GM18868 (cell line): ENCODE measurements around the gene TGFBR3L.
"Not testable (repeated sequence)": the region's sequence is repeated elsewhere in the genome, so short reads cannot be mapped to it uniquely, and the experiment has no call there.

Experiments
- ATAC-seq: cut with Tn5 transposase; IDR thresholded peaks from one replicate; pipeline ENCODE4 v1.9.1; 2021; ENCODE audit warnings: mild to moderate bottlenecking, moderate library complexity; ENCODE audit not compliant: unreplicated experiment

Gene TGFBR3L

DNA sequence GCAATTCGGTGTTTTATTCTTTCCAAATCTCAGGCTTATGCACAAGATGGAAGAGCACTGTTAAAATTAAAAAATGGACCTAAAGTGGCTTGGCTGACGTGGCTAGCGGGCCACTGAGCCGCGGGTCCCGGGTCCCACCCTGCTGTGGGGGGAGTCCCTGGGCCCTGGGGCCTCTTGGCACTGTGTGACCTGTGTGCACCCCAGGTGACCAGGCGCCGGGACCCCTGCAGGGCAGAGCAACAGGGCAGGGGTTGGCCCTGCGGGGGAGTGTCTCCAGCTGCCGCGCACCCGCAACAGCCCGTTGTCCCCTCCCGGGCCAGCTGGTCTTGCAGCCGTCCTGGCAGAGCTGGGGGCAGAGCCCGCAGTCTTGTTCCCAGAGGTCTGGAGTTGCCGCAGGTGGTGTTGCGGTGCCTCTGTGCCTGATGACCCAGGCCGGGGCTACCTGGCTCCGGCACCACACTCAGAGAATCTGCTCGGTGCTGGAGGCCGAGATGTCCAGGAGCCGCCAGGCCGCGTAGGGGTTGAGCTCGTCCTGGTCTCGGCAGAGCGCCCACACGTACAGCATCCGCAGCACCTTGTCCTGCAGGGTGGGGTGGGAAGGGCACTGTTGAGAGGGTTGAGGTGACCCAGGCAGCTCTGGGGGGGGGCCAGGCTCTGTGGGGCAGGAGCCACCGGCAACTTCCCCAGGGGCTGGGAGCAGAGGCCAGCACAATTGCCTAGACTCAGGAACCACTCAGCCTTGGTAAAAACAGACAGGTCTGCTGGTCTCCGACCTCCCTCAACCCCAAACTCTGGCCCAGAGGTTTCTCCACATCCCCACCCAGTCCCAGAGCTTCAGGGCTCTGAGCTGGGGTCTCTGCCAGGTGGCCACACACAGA, 12.3 kb downstream of the TGFBR3L start:
- no peak for ATAC-seq

DNA sequence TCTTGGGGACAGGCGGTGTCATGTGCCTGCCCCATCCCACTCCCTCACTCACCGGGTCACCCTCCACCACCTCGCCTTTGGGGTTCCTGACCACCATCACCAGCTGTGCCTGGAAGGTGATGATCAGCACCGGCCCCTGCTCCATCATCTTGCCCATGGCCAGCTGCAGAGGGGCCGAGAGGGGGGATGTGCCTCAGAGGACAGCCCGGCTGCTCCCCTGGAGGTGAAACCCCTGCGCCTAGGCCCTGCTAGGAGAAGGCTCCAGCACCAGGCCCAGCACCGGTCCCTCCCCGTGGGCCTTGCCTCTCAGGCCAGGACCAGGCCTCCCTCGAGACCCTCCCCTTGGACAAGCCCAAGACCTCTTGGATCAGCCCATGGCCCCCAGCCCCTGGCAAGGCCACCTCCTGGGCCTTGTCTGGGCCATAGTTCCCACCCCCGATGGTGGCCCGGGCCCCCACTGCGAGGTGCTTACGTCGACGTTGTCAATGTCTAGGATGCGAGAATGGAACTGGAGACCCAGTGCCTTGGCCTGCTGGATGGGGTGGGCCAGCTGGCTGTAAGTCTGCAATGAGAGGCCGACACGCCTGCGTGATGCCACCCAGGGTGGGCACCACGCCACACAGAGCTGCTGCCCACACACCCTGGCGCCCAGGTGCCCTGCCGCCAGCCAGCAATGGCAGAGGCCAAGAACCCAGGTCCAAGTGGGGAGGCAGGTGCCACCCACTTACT, 13.1 kb downstream of the TGFBR3L start:
- ATAC-seq: no peak

DNA sequence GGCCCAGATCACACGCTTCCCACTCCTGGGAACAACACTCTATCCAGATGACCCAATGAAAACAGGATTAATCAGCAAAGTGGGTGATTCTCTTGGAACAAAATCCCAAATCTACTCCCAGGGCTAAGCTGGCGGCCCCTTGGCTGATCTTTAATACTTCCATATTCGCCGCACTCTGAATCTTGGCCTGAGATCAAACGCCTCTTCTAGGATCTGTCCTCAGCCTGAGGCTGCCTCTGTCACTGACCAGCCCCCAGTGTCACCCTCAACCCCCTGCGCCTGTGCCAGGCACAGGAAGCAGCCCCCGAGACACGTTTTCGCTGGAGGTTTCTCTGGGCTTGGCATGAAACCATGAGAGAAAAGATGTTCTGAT, 13.7 kb downstream of the TGFBR3L start:
- ATAC-seq: no peak

DNA sequence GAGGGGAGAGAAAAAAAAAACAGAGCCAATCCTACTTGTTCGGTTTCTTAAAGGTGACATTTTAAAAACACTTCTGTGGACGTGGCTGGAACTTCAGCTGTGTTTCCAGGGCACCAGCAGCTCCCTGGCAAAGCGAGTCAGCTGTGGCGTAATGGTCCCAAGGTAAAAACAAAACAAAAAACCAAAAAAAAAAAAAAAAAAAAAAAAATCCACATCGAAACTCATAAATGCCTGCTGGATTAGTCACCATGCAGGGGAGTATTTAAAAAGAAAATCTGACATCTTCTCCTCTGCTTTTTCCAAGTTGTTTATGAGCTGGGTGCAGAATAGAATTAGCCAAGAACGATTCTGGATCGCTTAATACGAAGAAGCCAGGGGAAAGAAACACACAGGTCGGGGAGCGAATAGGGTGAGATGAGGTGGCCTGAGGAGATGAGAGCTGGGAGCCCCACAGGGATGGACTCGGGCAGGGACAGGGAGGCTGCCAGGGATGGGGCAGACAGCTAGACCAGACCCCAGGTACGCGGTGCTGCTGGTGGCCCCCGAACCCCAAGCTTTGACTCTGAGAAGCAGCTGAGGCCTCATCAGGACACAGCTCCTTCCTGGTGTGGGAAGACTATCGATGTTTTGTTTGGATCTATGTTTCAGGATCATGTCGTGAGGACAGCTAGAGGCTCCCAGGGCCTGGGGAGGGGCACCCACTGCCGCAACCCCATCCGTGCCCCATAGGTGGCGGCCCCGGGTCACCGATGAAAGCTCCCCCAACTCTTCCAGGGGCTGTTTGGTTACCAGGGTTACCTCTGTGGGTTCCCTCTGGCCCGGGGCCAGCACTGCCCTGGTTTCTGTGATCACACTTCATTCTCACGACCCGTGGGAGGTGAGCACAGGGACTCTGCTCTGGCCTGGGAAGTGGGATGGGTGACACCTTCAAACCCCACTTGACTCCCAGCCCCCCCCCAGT, 14.4 kb downstream of the TGFBR3L start:
- no peak for ATAC-seq

DNA sequence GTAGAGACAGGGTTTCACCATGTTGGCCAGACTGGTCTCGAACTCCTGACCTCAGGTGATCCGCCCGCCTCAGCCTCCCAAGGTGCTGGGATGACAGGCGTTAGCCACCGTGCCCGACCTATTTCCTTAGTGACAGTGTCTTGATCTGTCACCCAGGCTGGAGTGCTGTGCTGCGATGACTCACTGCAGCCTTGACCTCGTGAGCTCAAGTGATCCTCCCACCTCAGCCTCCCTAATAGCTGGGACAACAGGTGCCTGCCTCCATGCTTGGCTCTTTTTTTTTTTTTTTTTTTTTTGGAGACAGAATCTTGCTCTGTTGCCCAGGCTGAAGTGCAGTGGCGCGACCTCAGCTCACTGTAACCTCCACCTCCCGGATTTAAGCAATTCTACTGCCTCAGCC, 15.4 kb downstream of the TGFBR3L start:
- not testable (repeated sequence) for ATAC-seq

DNA sequence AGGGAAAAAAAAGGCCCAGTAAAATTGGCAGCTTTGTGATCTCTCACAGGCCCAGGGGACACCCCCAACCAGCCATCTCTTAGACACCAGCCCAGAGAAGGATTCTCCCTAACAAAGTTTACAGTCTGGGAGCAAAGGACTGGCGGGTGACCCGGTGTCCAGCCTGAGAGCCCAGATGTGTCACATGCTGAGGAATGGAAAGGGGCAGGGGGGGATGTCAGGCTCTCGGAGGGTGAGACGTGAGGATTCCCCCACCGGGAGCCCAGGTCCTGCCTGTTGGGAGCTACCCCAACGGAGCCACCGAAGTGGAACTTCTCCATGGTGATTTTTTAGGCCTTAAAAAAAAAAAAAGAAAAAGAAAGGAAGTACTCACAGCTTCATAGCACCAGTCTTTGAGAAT, 16.1 kb downstream of the TGFBR3L start:
- no peak for ATAC-seq

DNA sequence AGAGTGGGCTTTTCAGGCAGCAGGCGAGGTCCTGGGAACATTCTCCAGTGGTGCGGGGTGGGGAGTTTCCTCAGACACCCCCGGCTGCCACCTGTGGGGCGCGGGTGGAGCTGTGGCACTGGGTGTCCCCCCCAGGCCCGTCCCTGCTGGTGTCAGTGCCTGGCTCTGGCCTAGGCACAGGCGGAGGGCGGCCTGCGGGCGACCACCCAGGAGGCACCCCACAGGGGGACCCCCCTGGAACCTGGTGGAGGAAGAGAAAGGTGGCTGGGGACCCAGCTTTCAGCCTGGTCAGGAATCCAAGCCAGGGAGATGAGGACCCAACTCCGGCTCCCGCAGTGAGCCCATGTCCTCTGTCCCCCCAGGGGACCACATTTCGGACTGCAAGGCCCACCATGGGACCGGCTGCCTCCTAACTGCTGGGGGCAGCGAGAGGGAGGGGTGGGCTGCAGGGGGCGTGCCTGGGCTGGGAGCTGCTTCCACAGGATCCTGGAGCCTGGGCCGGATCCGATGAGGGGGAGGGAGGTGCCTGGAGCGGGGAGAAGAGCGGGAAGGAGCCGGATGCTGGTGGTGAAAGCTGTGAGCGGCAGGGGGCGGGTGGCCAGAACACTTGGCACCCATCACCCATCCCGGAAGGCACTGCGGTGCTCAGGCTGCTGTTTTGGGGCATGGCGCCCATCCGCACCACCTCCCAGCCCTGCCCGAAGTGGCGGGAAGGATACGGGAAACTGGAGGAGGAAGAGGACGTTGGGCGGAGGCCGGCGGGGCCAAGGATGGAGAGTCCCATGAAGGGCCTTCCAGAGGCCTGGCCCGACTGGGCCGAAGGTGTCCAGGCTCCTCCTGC, 16.8 kb downstream of the TGFBR3L start:
- ATAC-seq: no peak

DNA sequence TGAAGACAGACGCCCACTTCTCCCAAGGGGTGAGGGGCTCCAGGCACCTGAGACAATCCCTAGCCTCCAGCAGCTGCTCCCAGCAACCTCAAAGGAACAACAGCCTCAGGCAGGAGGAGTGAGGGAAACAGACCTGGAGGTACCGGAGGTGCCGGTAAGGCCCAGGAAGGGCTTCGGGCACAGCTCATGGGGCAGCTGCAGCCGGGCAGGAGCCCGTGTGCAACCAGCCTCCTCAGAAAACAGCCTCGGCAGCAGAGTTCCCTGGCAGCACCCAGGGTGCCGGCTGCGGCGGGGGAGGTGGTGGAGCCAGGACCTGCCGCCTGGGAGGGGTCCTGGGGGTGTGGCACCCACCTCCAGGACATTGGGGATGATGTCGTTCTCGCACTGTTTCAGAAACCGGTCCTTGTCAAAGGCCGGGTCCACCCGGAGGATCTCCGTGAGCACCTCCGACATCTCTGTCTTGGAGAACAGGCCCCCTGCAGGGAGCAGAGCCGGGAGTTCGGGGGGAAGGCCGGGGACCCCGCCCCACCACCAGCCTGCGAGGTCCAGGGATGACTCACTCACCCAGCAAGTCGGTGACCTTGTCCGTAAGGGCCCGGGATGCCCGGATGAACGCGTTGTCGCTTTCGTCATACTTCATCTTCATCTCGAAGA, 17.8 kb downstream of the TGFBR3L start:
- no peak for ATAC-seq

DNA sequence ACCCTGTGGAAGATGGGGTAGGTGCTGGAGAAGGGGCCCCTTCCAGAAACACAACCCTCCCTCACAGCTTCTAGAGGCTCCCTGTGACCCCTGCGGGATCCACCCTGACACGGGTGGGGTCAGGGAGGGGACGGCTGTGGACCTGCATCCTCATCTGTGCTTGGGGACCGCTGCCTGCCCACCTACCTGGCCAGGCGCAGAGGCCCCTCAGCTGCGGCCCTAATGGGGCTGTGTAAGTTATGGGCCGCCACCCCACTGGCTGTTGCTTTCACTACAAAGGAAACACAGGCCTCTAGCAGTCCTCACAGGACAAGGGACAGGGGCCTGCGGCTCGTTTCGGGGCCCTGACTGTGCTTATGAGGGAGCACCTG, 18.3 kb downstream of the TGFBR3L start:
- ATAC-seq: no peak

DNA sequence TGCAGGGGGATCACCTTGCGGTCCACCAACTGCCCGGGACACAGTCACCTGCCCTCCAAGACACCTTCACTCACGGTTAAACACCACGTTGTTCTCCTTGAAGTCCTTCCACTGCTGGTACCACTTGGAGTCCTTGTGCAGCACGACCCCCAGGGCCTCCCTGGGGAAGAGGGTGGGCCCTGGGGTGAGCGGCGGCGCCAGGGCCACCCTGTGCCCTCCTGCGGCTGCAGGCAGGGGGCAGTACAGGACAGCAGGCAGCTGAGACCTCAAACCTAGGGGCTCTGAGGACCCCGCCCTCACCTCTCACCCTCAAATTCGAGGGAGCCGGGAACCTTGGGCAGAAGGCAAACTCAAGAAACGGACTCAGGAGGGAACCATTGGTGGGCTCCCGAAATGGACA, 18.8 kb downstream of the TGFBR3L start:
- ATAC-seq: no peak

DNA sequence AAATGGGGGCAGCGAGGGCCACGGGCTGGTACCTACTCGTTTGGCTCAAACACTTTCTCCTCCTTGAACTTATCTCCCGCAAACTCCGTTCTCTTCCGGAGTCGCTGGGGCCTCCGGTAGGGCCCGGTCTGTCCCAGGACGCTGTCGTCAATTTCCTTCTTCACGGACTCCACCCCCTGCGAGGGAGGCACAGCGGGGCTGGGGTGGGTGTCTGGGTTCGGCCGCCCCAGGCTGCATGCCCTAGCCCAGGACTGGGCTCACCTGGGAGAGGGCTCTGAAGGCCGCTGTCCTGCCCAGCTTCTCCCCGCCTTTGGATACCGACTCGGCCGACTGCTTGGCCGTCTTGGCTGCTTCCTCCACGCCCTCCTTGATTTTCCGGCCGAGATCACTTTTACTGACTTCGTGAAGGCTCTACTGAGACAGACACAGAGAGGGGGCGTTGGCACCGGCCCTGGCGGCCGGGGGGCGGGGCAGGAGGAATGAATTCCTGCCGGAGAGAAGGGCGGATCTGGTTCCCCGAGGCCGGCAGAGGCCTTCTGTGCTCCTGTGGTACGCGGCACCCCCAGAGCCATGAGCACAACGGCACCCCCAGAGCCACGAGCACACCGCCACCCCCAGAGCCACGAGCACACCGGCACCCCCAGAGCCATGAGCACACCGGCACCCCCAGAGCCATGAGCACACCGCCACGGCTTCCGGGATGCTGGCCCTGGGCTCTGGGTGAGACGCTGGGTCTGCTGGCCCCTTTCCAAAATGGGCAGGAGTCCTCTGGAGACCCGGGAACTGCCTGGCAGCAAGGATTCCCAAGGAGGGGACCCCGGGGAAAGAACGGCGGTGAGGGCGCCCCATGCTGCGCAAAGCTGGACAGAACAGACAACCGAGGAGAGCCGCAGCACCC, 19.4 kb downstream of the TGFBR3L start:
- no peak for ATAC-seq

DNA sequence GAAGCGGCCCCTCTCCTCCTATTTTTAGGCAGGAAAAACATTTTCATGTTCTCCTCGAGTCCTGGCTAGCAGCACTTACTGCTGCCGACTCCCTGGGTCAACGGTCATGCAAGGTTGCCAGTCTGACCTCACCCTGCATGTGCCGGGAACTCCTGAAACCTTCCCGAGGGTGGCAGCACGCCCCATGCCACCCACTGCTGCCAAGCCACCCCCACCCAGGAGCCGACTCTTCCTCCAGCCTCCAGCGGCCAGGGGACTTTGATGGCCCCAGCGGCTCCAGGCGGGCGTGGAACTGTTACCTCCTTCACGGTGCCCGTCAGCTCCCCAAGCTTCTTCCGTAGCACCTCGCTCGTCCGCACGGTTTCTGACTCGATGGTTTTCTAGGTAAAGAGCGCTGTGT, 20.1 kb downstream of the TGFBR3L start:
- no peak for ATAC-seq

DNA sequence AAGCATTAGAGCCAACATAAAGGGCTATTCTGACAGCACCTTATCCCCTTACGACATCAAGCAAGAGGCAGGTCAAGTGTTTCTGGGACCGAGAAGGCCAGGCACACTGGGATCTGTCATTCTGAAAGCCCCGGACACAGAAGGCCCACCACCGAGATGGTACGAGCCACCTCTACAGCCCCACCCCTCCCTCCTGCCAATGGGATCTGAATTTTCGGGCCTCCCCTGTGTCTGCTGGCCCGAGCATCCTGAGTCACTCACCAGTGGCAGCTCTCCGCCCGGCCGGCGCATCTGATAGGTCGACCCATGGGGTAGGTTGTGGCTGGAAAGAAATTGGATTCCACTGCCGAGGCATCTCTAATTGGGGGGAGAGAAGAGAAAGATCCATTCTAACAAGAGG, 26.2 kb downstream of the TGFBR3L start:
- ATAC-seq: no peak

DNA sequence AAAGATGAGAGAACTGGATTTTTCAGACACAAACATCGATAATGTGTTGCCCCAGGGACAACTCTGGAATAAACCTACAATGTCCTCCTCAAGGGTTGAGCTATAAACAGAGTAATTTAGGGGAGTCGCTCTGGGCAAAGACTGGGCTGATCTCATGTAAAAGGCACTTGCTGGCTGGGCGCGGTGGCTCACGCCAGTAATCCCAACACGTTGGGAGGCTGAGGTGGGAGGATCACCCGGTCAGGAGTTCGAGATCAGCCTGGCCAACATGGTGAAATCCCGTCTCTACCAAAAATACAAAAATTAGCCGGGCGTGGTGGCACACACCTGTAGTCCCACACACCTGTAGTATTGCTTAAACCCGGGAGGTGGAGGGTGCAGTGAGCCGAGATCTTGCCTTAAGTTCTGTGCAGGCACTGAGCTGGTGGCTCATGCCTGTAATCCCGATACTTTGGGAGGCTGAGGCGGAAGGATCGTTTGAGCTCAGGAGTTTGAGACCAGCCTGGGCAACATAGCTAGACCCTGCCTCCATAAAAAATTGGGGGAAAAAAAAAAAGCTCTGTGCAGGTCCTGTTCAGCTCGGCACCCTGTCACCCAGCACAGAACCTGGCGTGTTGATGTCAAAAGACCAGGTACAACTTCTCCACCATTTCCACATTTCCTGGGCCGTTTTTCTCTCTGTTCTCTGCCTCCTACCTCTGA, 27.4 kb downstream of the TGFBR3L start:
- no peak for ATAC-seq

DNA sequence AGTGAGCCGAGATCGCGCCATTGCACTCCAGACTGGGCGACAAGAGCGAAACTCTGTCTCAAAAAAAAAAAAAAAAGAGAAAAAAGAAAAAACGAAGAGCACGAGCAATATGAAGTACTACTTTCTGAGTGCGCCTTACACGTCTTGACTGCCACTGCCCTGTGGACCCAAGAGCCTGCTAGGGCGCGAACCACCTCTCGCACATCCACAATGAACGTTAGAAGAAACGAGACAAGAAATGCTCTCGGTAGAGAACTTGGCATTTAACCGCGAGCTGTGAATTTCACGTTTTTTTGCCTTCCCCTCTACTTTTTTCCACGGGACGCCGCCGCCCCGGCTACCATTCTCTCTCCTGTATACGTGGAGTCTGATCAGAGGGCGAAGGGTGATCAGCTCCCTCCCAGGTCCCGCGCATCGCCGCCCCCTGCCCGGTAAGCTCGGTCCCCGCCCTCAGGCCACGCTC, 28.4 kb downstream of the TGFBR3L start:
- peak; percentile 7 for ATAC-seq

DNA sequence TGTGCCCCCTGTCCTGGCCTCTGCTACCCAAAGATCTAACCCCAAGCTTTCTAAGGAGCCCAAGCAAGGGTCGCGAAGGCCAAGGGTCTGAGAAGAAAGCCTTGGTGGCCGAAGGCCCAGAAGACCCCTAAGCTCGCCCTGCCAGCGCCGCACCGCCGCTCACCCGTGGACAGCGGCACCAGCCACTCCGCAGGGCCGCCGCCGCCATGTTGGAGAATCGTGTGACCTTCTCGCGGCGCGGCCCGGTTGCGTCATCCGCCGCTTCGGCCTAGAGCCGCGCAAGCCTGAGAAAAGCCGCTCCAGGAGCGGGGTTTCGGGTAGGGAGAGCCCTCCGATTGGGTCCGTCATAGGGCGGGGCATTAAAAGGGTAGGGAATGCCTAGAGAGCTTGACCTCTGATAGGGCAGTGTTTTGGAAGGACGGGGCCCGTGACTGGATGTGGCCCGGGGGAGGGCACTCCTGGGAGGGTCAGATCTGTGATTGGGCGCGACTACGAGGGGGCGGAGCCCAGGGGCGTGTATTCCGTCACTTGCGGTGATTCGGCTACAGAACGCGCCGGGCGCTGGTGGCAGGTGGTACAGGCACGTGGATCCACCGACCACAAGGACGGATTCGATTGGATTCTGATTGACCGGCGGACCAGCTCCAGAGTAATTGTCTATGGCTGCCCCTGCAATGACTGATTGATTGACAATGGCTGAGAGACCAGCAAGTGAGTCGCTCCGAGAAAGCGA, 29.0 kb downstream of the TGFBR3L start, which contains the start of gene TIMM44:
TIMM44 (minus strand) TSS at position 223 of the 733 bp plus-strand sequence; CDS start at position 208, 15 bp downstream.
- ATAC-seq: peak; percentile 95

DNA sequence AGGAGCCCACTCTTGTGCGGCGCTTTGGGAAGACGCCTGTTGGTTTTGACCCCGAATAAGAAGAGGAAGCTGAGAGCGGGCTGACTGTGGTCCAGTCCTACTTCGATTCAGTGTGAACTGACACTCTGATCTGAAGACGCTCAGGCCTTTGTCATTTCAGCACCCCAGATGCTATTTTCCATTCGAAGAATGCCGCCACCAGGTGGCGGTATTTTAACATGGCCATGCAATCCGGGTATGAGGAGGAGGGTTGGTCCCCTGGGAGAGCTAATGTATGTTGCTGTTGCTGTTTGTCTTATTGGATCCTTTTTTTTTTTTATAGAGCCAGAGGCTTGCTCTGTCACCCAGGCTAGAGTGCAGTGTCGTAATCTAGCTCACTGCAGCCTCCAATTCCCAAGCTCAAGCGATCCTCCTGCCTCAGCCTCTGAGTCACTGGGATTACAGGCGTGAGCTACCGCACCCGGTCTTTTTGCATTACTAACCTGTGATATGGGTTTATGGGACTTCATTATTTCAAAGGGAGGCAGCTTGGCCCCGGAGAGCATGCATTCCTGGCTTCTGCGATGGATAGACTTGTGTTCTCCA, 29.6 kb downstream of the TGFBR3L start:
- peak; percentile 36 for ATAC-seq
